HepG2 (cell line): Measurements from ENCODE around the gene PAX7. TPM values are rescaled to one million over a fixed set of nuclear protein-coding genes. Genes with fewer than 3 reads are reported as not detected.

Source experiments
- EEA1 ChIP-seq: sonication (generic); formaldehyde crosslinking; IDR thresholded peaks from 2 replicates; pipeline ENCODE4 v1.5.1; 2020; ENCODE audit warnings: mild to moderate bottlenecking, missing genetic modification reagents, borderline replicate concordance
- KDM5B ChIP-seq: sonication (generic); formaldehyde crosslinking; IDR thresholded peaks from 2 replicates; pipeline ENCODE4 v1.4.0; 2020; ENCODE audit warnings: missing genetic modification reagents, mild to moderate bottlenecking, borderline replicate concordance
- REXO4 ChIP-seq: sonication (generic); formaldehyde crosslinking; IDR thresholded peaks from 2 replicates; pipeline ENCODE4 v1.8.0; 2022; ENCODE audit warnings: missing genetic modification reagents, mild to moderate bottlenecking, borderline replicate concordance
- ZC3H4 ChIP-seq: sonication (generic); formaldehyde crosslinking; IDR thresholded peaks from 2 replicates; pipeline ENCODE4 v1.4.0; 2020; ENCODE audit warnings: missing genetic modification reagents, borderline replicate concordance
- ZIK1 ChIP-seq: sonication (generic); formaldehyde crosslinking; IDR thresholded peaks from 2 replicates; pipeline ENCODE4 v1.5.0; 2020; ENCODE audit warnings: mild to moderate bottlenecking, low read depth, missing genetic modification reagents, borderline replicate concordance
- ZNF121 ChIP-seq: sonication (generic); formaldehyde crosslinking; IDR thresholded peaks from 2 replicates; pipeline ENCODE4 v1.5.0; 2020; ENCODE audit warnings: mild to moderate bottlenecking, missing genetic modification reagents
- ZSCAN30 ChIP-seq: sonication (generic); formaldehyde crosslinking; IDR thresholded peaks from 2 replicates; pipeline ENCODE4 v1.5.0; 2020; ENCODE audit warnings: mild to moderate bottlenecking, missing genetic modification reagents
- polyA plus RNA-seq, 8 experiments: library from polyadenylated mRNA; depleted of rRNA in 3 of 8; stranded (reverse) in 7 of 8; unstranded in 1 of 8; fragments of >200 nt; fragmentation: Illumina TruSeq in 4 of 8; extraction: Trizol in 4 of 8; gene quantifications; 2 replicates each; pipeline versions ENCODE4 v1.2.1 to v1.2.3, GENCODE V29; 2011 to 2016; ENCODE audit warnings: low read depth in 4 of 8, missing spikeins in 1 of 8, mixed read lengths in 1 of 8; ENCODE audit not compliant: insufficient read depth in 1 of 8
- total RNA-seq, 5 experiments: library from RNA; depleted of rRNA; stranded (reverse); fragments of >200 nt; fragmentation: Illumina TruSeq; extraction: Trizol; gene quantifications; 2 replicates each; pipeline ENCODE4 v1.2.3, GENCODE V29; 2016; ENCODE audit warnings: low read depth in 1 of 5
- TF ChIP-seq, protein P1 (sequence below): sonication (generic); formaldehyde crosslinking; conservative IDR thresholded peaks from 2 replicates; pipeline ENCODE4 v1.8.0; 2022; ENCODE audit warnings: low read depth, missing genetic modification reagents
- TF ChIP-seq, protein P2 (sequence below): sonication (generic); formaldehyde crosslinking; IDR thresholded peaks from 2 replicates; pipeline ENCODE4 v1.5.1; 2020; ENCODE audit warnings: missing genetic modification reagents, mild to moderate bottlenecking, borderline replicate concordance
- TF ChIP-seq, protein P3 (sequence below), 2 experiments: fragments of 450-650 bp in 1 of 2; sonication (generic) in 1 of 2; formaldehyde crosslinking in 1 of 2; IDR thresholded peaks; 2 replicates each; pipeline versions ENCODE4 v1.6.1 to v1.8.0; 2016 to 2022; ENCODE audit warnings: antibody characterized with exemption in 1 of 2, mild to moderate bottlenecking in 1 of 2, missing genetic modification reagents in 1 of 2

PAX7 gene
- total and polyA plus RNA-seq, 2 of the 13 experiments (the other 11 are each of a cell fraction or from before 2014, with no cell fraction given) = not detected

DNA sequence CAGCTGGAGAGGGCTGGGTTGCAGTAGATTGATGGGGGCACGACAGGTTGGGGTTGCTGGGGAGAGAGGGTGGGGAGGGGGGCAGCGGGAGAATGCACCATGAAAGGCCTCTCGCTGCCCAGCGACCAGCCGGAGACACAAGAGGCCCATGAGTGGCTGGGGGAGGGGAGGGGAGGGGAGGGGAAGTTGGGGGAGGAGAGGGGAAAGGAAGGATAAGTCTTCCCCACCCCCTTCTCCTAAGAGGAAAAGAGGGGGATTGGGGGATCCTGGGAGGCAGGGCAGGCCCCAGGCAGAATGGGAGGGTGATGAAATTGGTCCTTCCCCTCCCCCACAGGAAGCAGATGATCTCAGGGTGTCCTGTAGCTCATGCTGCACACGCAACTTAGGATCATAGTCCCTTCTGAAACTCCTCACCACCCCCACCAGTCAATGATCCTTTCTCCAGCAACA lies 45.7 kb downstream of the PAX7 start (continued):
- TF ChIP-seq, protein P1, sequence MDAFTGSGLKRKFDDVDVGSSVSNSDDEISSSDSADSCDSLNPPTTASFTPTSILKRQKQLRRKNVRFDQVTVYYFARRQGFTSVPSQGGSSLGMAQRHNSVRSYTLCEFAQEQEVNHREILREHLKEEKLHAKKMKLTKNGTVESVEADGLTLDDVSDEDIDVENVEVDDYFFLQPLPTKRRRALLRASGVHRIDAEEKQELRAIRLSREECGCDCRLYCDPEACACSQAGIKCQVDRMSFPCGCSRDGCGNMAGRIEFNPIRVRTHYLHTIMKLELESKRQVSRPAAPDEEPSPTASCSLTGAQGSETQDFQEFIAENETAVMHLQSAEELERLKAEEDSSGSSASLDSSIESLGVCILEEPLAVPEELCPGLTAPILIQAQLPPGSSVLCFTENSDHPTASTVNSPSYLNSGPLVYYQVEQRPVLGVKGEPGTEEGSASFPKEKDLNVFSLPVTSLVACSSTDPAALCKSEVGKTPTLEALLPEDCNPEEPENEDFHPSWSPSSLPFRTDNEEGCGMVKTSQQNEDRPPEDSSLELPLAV (CRISPR knock-in tag) = no peak
- TF ChIP-seq ZIK1 = no peak
- no peak for TF ChIP-seq ZC3H4 (CRISPR knock-in tag)
- TF ChIP-seq REXO4 (CRISPR knock-in tag) = no peak
- TF ChIP-seq ZSCAN30 (CRISPR knock-in tag) = no peak
- TF ChIP-seq, protein P2, sequence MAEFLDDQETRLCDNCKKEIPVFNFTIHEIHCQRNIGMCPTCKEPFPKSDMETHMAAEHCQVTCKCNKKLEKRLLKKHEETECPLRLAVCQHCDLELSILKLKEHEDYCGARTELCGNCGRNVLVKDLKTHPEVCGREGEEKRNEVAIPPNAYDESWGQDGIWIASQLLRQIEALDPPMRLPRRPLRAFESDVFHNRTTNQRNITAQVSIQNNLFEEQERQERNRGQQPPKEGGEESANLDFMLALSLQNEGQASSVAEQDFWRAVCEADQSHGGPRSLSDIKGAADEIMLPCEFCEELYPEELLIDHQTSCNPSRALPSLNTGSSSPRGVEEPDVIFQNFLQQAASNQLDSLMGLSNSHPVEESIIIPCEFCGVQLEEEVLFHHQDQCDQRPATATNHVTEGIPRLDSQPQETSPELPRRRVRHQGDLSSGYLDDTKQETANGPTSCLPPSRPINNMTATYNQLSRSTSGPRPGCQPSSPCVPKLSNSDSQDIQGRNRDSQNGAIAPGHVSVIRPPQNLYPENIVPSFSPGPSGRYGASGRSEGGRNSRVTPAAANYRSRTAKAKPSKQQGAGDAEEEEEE (CRISPR knock-in tag) = no peak
- TF ChIP-seq KDM5B (CRISPR knock-in tag) = no peak
- no peak for TF ChIP-seq ZNF121 (CRISPR knock-in tag)
- TF ChIP-seq, protein P3, sequence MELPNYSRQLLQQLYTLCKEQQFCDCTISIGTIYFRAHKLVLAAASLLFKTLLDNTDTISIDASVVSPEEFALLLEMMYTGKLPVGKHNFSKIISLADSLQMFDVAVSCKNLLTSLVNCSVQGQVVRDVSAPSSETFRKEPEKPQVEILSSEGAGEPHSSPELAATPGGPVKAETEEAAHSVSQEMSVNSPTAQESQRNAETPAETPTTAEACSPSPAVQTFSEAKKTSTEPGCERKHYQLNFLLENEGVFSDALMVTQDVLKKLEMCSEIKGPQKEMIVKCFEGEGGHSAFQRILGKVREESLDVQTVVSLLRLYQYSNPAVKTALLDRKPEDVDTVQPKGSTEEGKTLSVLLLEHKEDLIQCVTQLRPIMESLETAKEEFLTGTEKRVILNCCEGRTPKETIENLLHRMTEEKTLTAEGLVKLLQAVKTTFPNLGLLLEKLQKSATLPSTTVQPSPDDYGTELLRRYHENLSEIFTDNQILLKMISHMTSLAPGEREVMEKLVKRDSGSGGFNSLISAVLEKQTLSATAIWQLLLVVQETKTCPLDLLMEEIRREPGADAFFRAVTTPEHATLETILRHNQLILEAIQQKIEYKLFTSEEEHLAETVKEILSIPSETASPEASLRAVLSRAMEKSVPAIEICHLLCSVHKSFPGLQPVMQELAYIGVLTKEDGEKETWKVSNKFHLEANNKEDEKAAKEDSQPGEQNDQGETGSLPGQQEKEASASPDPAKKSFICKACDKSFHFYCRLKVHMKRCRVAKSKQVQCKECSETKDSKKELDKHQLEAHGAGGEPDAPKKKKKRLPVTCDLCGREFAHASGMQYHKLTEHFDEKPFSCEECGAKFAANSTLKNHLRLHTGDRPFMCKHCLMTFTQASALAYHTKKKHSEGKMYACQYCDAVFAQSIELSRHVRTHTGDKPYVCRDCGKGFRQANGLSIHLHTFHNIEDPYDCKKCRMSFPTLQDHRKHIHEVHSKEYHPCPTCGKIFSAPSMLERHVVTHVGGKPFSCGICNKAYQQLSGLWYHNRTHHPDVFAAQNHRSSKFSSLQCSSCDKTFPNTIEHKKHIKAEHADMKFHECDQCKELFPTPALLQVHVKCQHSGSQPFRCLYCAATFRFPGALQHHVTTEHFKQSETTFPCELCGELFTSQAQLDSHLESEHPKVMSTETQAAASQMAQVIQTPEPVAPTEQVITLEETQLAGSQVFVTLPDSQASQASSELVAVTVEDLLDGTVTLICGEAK (IDR thresholded peaks at IDR 0.05) = no peak
- TF ChIP-seq, protein P3 (CRISPR knock-in tag; IDR thresholded peaks at IDR 0.05) = no peak
- TF ChIP-seq EEA1 (CRISPR knock-in tag) = no peak
